ENCODE data around the gene ITPR2. TPM values are rescaled to one million over a fixed set of nuclear protein-coding genes. Genes with fewer than 3 reads are reported as not detected.

ITPR2 gene
- total RNA-seq, 2 experiments from 2014 or later = 25.6 to 44.7 TPM

GRCh38 chr12:26510354-26510674 lies 322.7 kb downstream of the ITPR2 start:
- no peaks in the 10 kb centered on the region for H4K20me1 ChIP-seq (ENCODE audit: insufficient read depth, low read length)
- TF ChIP-seq EZH2phosphoT487 (IDR thresholded peaks at IDR 0.05; ENCODE audit: borderline replicate concordance, low read depth, low read length) (no peak), CTCF (conservative IDR thresholded peaks at IDR 0.05; ENCODE audit: low read length) (no peak)
- ChIA-PET POLR2A (interaction anchor here (0.6 to 0.7 kb wide), 2 partner anchors 280 to 401 kb away, joined by 3 to 4 read pairs; no protein-coding TSS in a partner anchor), CTCF (ENCODE audit: unreplicated experiment) (interaction anchor here (0.5 kb wide), 1 partner anchor 1269 kb away, joined by 3 read pairs; no protein-coding TSS in a partner anchor)
- H3K4me3 ChIP-seq (ENCODE audit: low read depth, low read length, poor library complexity, severe bottlenecking) = no peak overlapping the region
- H3K79me2 ChIP-seq (ENCODE audit: insufficient read depth, low read depth, low read length) = no peaks in the 10 kb centered on the region
- no peak overlapping the region for H3K4me2 ChIP-seq (ENCODE audit: low read length)
- BruUV-seq (replicated peaks) = no TSS peak
- no peaks in the 10 kb centered on the region for H3K9me2 ChIP-seq (ENCODE audit: insufficient read depth, low read length)
- no peaks in the 10 kb centered on the region for H3K9me3 ChIP-seq (ENCODE audit: low read length)
- no peak overlapping the region for H2AFZ ChIP-seq (ENCODE audit: low read length)
- no peak for DNase-seq (ENCODE audit: low spot score)
- no peak overlapping the region for H3K27ac ChIP-seq (ENCODE audit: low read depth, low read length, poor library complexity, severe bottlenecking)
- H3K4me1 ChIP-seq (ENCODE audit: insufficient read depth, low read length, poor library complexity, severe bottlenecking) = no peaks in the 10 kb centered on the region
- no peaks in the 10 kb centered on the region for H3K36me3 ChIP-seq (ENCODE audit: insufficient read depth, low read length)
- intact Hi-C loops (cut with micrococcal nuclease; ENCODE audit: unreplicated experiment) = no loop called here

- Histone ChIP-seq H3K9me2 (ENCODE audit: insufficient read depth, low read length) (no peaks in the 10 kb centered on the region), H3K79me2 (ENCODE audit: insufficient read depth, low read depth, low read length) (no peaks in the 10 kb centered on the region), H3K4me1 (ENCODE audit: insufficient read depth, low read length, poor library complexity, severe bottlenecking) (no peaks in the 10 kb centered on the region), H3K36me3 (ENCODE audit: insufficient read depth, low read length) (no peaks in the 10 kb centered on the region), H3K4me3 (ENCODE audit: low read depth, low read length, poor library complexity, severe bottlenecking) (no peak overlapping the region), H3K9me3 (ENCODE audit: low read length) (no peaks in the 10 kb centered on the region), H2AFZ (ENCODE audit: low read length) (no peak overlapping the region), H3K4me2 (ENCODE audit: low read length) (no peak overlapping the region), H4K20me1 (ENCODE audit: insufficient read depth, low read length) (no peaks in the 10 kb centered on the region), H3K27ac (ENCODE audit: low read depth, low read length, poor library complexity, severe bottlenecking) (no peak overlapping the region)
- intact Hi-C loops (cut with micrococcal nuclease; ENCODE audit: unreplicated experiment) = no loop called here
- POLR2A ChIA-PET = no interaction called here
- no peak for TF ChIP-seq CTCF (conservative IDR thresholded peaks at IDR 0.05; ENCODE audit: low read length)
- no peak for TF ChIP-seq EZH2phosphoT487 (IDR thresholded peaks at IDR 0.05; ENCODE audit: borderline replicate concordance, low read depth, low read length)
- no TSS peak for BruUV-seq (replicated peaks)
- no peak for DNase-seq (ENCODE audit: low spot score)
- CTCF ChIA-PET (ENCODE audit: unreplicated experiment) = no interaction called here
These were observed 325.4 kb downstream of the ITPR2 start for GRCh38 chr12:26507613-26508012.

- no peak overlapping the region for H3K4me2 ChIP-seq (ENCODE audit: low read length)
- H3K36me3 ChIP-seq (ENCODE audit: insufficient read depth, low read length) = no peaks in the 10 kb centered on the region
- ChIA-PET POLR2A (interaction anchor here (0.6 to 0.9 kb wide), 2 partner anchors 14 to 905 kb away, joined by 3 read pairs; no protein-coding TSS in a partner anchor), CTCF (ENCODE audit: unreplicated experiment) (no interaction called here)
- H2AFZ ChIP-seq (ENCODE audit: low read length) = no peak overlapping the region
- H3K79me2 ChIP-seq (ENCODE audit: insufficient read depth, low read depth, low read length) = no peaks in the 10 kb centered on the region
- intact Hi-C loops (cut with micrococcal nuclease; ENCODE audit: unreplicated experiment) = no loop called here
- H3K9me2 ChIP-seq (ENCODE audit: insufficient read depth, low read length) = no peaks in the 10 kb centered on the region
- no peak overlapping the region for H3K27ac ChIP-seq (ENCODE audit: low read depth, low read length, poor library complexity, severe bottlenecking)
- TF ChIP-seq EZH2phosphoT487 (IDR thresholded peaks at IDR 0.05; ENCODE audit: borderline replicate concordance, low read depth, low read length) (no peak), CTCF (conservative IDR thresholded peaks at IDR 0.05; ENCODE audit: low read length) (no peak)
- no peaks in the 10 kb centered on the region for H3K9me3 ChIP-seq (ENCODE audit: low read length)
- BruUV-seq (replicated peaks) = no TSS peak
- no peaks in the 10 kb centered on the region for H3K4me1 ChIP-seq (ENCODE audit: insufficient read depth, low read length, poor library complexity, severe bottlenecking)
- DNase-seq (ENCODE audit: low spot score) = no peak
- no peak overlapping the region for H3K4me3 ChIP-seq (ENCODE audit: low read depth, low read length, poor library complexity, severe bottlenecking)
- no peaks in the 10 kb centered on the region for H4K20me1 ChIP-seq (ENCODE audit: insufficient read depth, low read length)
These were observed 332.9 kb downstream of the ITPR2 start for GRCh38 chr12:26499979-26500640.
